Pulmonary artery endothelial cell (primary cell): ENCODE results near the gene PARP15. TPM values are rescaled to one million over a fixed set of nuclear protein-coding genes. Genes with fewer than 3 reads are reported as not detected.
A peak's percentile ranks its signal among the peaks of the same experiment; 100 is the strongest.
"Not testable (repeated sequence)": the region's sequence is repeated elsewhere in the genome, so short reads cannot be mapped to it uniquely, and the experiment has no call there.

Source experiments
- DNase-seq: peaks from one replicate; pipeline ENCODE4 v3.0.0-alpha.2; 2011; ENCODE audit warnings: low read depth, low spot score
- total RNA-seq: library from RNA; depleted of rRNA; stranded (reverse); fragments of >200 nt; gene quantifications from 2 replicates; pipeline ENCODE4 v1.2.3, GENCODE V29; 2014

PARP15 gene
- 0.07 and 0.25 TPM in 2 replicates for total RNA-seq

DNA sequence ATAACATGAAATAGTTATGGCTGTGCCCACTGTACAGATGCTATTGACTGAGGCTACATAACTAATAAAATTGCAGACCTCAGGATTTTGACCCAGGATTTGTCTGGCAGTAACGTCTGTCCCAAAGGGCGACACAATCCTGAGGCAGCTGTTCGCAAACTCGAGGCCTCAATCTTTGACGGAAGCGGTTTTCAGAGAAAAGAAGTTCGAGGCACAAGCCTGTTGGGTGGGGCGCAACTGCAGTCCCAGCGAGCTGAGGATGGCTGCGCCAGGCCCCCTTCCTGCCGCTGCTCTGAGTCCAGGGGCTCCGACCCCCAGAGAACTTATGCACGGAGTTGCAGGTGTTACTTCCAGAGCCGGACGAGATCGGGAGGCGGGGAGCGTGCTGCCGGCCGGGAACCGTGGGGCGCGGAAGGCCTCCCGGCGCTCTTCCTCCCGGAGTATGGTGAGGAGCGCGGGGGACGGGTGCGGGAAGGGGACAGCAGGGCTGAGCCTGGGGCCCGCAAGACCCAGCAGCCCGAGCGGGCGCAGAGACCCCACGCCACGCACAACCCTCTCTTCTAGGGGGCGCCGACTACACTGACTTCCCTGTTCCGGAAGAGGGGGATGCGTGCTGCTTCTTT is at the start of gene PARP15:
Gene PARP15, plus strand, starts transcription at position 242 of the 623 bp plus-strand sequence. Its CDS starts 18 bp downstream, at position 260.
- no peak for DNase-seq

DNA sequence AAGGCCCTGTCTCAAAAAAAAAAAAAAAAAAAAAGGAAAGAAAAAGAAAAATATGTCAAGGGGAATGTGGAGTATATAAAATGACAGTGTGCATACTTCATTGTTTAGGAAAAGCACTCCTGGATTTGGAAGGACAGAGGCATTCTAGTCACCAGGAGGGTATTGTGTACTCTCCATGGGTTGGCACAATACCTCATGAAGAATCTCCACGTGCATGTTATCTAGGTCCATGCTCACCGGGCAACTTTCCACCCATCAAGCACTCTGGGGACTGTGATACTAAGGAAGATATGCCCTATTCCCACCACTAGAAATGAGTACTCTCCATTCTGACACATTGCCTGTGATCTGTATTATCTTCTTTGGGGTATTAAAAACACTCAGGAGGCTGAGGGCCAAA is 47.3 kb upstream of the PARP15 start:
- DNase-seq, result no peak

DNA sequence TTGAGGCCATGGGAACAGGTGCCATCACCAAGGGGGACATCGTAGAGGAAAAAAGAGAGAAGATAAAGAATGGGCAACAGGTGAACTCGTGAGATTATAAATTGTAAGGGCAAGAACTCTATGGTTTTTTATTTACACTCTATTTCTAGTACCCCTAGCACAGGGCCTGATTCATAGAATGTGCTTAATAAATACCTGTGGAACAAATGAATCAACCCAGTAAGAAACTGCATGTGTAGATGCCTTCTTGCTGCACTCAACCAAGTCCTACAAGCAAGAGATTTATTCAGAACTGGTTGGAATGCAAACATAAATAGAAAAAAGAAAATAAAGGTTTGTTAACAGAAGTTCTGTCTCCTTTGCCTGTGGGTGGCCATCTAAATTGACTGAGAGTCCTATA is 44.0 kb upstream of the PARP15 start:
- no peak for DNase-seq

DNA sequence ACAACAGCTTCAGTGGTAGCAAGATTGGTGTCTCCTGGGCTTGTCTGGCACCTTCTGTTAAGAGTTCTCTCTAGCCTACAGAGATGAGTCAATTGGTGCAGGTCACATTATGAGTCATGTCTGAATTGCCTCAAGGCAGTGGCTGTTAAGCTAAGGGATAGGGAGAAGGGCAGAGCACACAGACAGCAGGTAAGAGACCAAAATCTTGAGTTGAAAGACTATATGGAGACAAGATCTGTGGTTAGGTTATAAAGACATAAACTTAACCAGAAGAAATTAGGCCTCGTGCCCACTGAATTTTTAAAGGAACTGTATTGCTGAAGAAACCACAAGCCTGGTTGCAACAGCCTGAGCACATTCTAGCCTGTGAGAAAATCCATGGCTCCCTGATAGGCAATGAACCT is 43.5 kb upstream of the PARP15 start:
- DNase-seq, result no peak

DNA sequence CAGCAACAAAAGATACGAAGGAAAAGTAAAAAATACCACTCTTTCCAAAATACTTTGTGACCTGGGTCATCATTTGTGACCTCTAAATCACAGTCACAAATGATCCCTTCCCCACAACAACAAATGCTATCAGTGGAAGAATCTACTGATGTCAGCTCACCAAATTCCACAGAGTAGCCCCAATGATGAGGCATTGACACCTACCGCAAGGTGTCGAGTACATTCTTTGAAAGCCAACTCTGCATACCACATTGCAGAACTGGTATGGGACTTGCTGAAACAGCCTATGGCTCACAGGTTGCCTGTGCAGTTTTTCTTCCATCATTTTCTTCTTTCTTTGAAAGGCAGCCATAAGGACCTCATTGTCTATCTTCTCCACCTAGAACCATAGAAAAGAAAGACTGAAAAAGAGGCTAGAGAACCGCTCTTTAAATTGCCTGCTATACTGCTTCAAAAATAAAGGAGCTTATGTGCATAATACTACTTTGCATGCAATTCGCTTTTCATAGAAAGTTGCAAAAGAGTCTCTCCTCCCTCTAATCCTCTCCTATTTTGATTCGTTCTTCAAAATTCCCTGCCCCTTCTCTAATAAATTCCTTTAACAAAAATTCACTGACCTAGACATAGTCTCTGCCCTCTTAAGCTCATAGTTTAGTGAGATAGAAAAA is 41.4 kb upstream of the PARP15 start:
- no peak for DNase-seq

DNA sequence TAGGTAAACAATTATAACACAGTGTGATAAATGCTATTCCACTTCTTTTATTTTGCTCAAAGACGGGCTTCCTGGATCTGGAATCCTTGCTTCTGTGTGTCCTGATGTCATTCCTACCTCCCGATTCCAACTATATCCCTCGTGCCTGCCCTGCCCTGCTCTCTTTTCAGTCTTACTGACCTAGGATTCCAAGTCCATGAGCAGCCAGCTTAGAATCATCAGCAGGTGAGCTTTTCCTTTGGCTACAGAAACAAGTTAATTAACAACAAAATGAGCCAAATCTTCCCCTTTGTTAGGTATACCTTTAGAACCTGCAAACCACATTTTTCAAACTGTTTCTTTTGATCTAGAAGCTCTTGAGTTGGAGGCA is 40.8 kb upstream of the PARP15 start:
- no peak for DNase-seq

DNA sequence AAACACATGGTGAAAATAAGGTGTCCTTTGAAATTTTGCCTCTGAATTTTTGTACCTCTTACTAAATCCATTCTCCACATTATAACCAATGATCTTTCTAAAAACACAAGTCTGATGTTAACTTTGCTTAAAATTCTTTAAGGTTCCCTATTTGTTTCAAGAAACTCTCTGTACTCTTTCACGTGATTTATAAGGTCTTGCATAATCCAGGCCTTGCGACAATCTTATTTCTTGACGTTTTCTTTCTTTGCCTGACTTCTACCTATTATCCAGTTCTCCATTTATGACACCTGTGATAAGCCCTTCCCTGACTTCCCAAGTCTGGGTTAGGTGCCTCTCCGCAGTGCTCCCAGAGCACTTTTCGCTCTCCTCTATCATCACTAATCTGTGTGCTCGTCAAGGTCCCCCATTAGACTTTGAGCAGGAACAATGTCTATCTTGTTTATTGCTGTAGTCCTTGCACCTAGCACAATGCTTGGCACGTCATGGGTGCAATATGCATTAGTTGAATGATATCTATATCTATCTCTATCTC is 38.4 kb upstream of the PARP15 start:
- no peak for DNase-seq

DNA sequence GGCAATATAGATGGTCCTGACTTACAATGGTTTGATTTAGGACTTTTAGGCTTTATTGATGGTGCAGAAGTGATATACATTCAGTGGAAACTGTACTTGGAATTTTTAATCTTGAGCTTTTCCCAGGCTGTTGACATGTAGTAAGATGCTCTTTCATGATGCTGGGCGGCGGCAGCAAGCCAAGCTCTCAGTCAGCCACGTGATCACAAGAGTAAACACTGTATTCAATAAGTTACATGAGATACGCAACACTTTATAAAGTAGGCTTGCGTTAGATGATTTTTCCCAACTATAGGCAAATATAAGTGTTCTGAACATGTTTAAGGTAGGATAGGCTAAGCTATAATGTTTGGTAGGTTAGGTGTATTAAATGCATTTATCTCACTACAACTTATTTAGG is 31.3 kb upstream of the PARP15 start:
- DNase-seq, result no peak

DNA sequence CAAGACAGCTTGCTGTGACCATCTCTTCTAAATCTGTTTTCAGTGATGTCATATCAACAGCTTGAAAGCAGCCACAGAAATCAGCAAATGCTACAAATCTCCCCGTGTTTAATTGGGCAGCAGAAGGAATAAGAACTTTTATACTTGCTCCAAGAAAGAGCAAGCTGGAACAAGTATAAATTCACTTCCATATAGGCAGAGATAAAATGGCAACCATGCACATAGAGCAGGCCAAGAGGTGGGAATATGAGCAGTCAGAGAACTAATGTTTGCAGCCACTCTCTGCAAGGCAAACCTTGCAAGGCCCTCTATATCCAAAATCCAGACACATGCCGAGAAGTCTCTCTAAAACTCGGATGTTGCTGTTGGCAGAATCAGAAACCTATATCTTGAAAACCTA is 29.4 kb upstream of the PARP15 start:
- DNase-seq, result no peak

DNA sequence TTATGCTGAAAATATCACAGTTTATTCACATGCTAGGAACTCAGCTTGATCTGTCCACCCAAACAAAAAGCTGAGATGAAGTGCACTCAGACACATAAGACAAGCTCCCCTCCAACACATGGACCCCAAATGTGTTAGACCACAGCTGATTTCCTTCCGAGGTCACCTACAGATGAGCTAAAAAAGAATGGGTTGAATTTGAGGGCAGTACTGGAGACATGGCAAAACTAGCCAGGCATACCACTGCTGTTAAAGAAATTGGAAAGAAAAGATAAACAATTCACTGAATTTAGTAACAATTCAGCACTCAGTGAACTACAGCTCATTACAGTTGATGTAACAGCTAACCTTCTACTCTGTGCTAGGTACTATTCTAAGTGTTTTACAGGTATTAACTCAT is 28.8 kb upstream of the PARP15 start:
- DNase-seq, result no peak

DNA sequence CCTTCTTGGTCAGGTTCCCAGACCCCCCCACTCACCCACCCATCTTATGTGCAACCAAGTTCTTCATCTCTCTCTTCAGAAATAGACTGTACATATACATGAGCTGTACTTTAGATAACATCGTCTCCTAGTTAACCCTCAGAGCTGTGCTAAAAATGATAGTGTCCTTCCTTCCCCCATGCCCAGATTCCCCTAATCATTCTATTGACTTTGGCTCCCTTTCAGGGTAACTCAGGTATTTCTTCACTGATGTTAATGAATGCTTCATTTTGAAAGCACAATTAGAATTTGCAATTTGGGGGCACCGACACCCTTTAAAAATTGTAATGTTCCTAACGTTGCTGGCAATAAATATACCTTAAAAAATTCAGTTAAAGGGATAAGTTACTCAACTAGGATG is 24.3 kb upstream of the PARP15 start:
- DNase-seq, result no peak

DNA sequence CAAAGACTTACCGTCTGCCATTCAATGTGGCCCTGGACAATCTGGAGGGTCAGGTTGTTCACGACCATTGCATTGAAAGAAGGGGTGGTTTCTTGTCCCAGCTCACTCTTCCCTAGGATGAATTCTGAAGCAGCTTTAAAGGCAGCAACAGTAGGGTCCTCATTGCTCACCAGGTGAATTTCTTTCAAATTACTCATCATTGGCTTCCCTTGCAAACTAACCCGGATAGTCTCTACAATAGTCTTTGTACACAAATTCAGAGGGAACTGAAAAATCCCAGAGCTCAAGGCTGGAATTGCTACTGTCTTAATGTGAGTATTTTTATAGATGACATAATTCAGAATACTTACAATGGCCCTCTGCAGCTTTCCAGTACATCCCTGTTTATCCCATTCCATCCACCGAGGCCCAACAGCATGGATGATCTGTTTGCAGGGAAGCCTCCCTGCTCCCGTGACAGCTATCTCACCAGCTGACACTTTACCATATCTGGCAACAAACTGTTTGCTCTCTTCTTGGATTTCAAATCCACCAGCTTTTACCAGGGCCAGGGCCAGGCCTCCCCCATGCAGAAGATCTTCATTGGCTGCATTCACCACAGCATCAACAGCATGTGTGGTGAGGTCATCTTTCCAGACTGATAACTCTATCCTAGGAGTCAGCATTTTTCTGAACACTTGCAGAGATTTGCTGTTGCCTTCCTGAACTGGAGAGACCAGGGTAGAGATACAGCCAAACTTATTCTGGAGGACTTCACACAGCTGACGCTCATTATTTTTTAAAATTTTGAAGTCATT is 22.0 kb upstream of the PARP15 start:
- DNase-seq, result no peak

DNA sequence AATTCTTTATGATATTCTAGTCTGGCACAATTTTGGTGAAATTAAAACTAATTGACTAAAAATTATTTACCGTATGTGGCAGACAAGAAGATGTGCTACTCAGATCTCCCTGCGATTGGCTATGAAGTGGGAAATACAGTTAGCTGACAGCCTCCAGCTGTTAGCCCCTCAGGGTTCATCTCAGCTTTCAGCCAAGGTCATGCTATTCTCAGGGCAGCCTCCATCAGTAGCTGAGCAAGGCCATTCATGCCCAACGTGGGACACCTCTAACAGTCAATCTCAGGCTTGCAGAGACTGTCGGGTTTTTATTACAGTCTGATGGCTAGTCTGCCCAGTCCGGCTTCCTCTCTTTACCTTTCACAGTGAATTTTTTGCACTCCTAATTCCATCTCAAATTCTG is 20.1 kb upstream of the PARP15 start:
- DNase-seq, result no peak

DNA sequence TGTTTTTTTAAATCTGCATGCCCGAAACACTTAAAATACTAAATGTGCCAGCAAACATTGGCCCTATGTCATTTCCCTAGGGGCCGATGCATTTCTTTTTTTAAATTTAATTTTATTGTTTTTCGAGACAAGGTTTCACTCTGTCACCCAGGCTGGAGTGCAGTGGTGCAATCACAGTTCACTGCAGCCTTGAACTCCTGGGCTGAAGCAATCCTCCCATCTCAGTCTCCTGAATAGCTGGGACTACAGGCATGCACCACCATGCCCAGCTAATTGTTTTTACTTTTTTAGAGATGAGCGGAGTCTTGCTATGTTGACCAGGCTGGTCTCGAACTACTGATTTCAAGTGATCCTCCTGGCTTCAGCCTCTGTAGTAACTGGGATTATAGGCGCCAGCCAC is 18.8 kb upstream of the PARP15 start:
- DNase-seq, result no peak

DNA sequence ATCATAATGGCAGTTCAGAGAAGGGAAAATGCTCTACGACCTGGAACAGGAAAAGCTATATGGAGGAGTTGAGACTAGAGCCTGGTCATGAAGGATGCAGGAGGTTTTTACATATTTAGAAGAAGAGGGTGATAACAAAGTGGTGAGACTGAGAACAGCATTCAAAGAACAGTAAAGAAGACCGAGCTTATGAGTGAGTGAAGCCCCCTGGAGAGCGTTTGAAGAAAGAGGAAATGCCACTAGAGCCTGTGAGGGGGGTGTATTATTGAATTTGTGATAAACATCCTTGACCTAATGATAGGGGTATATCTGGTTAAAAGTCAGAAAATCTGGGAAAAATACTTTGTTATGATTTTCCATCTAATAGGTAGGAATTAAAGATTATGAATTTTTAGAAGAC is 17.5 kb upstream of the PARP15 start:
- DNase-seq, result no peak

DNA sequence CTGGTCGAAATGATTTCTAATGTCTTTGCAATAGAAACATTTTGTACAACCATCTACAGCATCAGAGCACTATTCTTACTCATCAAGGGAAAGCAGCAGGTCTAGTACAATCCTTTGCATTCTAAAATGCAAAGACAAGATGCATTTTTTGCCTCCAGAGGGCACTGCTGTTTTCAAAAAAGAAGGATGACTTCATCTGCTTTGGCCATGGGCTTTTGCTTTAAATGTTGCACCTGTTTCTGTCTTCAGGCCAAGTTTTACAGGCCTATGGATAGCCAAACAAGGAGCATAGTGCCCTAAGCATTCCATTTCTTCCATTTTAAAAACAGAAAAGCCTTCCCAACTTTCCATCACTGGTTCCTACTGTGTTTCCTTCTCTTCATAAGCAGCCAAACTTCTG is 16.8 kb upstream of the PARP15 start:
- DNase-seq, result peak; percentile 22

DNA sequence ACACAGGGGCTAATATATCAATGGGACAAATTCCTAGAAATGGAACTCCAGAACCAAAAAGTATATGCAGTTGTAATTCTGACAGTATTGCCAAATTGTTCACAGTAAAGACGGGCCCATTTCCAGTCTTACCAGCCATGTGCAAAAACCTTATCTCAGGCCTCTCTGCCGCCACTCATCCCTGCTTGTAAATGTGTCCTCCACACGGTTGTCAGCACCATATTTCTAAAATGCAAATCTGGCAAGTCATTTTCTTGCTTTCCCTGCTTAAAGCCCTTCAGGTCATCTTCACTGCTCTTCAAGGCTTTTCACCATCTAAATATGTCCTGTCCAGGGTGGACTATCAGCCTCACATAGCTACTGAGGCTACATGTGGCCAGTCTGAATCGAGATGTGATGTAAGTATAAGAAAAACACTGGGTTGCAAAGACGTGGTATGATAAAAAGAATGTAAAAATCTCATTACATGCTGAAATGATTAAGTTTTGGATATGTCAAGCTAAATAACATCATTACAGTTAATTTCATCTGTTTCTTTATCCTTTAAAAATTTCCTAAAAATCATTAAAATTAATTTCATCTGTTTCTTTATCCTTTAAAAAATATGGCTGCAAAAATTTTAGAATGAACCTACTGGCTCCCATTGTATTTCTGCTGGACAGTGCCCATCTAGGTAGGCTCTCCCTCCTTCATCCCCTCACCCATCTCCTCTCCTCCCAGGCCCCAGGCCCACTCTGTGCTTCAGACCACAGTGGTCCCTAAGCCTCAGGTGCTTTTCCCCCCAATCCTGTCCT is 14.3 kb upstream of the PARP15 start:
- no peak for DNase-seq

DNA sequence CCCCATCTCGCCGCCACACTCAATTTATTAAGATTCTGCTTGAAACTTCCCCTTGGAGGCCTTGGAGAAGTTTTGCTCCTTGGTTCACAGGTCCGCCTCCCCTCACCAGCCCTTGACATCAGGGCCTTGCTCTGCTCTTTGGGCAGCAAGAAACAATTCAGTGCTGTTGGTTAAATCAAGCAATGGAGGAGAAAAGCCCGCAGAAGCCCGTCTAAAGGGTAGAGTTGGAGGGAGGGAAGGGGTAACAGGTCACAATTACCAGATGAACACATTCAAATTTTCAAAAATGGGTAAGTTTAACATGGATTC is 13.8 kb upstream of the PARP15 start:
- no peak for DNase-seq

DNA sequence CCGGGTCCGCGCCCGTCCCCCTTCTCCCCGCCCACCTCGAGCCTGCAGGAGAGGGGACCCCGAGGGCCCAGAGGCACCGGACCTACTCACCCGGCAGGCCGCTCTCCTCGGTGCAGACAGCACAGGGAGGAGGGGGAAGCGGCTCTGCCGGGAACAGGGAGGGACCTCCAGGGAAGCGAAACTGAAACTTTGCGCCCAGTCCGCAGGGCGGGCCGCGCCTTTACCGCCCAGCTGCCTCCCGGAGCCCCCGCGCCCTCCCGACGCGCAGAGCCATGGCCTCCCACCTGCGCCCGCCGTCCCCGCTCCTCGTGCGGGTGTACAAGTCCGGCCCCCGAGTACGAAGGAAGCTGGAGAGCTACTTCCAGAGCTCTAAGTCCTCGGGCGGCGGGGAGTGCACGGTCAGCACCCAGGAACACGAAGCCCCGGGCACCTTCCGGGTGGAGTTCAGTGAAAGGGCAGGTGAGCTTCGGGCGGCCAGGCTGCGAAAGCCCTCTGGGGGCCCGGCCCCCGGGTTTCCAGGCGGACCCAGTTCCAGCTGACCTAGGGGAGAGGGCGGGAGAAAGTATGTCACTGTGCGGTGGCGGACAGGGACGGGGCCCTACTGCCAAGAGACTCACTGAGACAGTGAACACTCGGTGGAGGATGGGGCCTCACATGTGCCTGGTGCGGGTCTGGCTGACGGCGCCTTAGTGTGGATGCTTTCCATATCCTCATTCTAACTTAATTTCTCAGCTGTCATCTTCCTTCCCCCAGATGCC is 13.1 kb upstream of the PARP15 start, which contains the start of the genes DTX3L and PARP9:
Gene DTX3L, plus strand, starts transcription at position 184 of the 758 bp plus-strand sequence. Its CDS starts 89 bp downstream, at position 273.
Gene PARP9, minus strand, starts transcription at position 146 of the 758 bp plus-strand sequence. CDS start 4,680 bp downstream, outside the sequence.
- DNase-seq, result peak; percentile 43

DNA sequence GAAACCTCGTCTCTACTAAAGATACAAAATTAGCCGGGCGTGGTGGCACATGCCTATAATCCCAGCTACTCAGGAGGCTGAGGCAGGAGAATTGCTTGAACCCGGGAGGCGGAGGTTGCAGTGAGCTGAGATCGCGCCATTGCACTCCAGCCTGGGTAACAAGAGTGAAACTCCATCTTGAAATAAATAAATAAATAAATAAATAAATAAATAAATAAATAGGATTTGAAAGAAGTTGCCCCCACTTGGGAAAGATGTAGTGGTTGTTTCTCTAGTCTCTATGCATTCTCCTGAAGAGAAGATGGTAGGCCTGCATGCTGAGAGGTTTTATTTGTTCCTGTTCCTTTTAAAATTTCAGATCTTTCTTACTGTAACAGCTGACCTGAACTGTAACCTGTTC is 9.3 kb upstream of the PARP15 start:
- not testable (repeated sequence) for DNase-seq

DNA sequence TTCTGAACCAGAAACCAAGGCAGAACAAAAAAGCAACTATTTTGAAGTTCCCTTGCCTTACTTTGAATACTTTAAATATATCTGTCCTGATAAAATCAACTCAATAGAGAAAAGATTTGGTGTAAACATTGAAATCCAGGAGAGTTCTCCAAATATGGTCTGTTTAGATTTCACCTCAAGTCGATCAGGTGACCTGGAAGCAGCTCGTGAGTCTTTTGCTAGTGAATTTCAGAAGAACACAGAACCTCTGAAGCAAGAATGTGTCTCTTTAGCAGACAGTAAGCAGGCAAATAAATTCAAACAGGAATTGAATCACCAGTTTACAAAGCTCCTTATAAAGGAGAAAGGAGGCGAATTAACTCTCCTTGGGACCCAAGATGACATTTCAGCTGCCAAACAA is 8.7 kb upstream of the PARP15 start:
- no peak for DNase-seq
